Renal pelvis (tissue), 4 donors: ENCODE results near the gene CACNA1C. TPM values are rescaled to one million over a fixed set of nuclear protein-coding genes. Genes with fewer than 3 reads are reported as not detected.
"Not testable (repeated sequence)": the region's sequence is repeated elsewhere in the genome, so short reads cannot be mapped to it uniquely, and the experiment has no call there.

ENCODE experiments used
- DNase-seq: peaks from one replicate; pipeline ENCODE4 v3.0.0-alpha.2; 2013
- polyA plus RNA-seq, 3 donors: library from polyadenylated mRNA; unstranded; fragments of 120-200 nt; gene quantifications; one replicate each; pipeline ENCODE4 v1.2.1, GENCODE V29; 2013; ENCODE audit not compliant: insufficient read length in 3 of 3

The CACNA1C gene
- polyA plus RNA-seq, 3 donors, result 7.1 to 12.2 (median 10.0) TPM

GRCh38 chr12:2483713-2484112, 430.9 kb downstream of the CACNA1C start:
- no peak for DNase-seq

DNA sequence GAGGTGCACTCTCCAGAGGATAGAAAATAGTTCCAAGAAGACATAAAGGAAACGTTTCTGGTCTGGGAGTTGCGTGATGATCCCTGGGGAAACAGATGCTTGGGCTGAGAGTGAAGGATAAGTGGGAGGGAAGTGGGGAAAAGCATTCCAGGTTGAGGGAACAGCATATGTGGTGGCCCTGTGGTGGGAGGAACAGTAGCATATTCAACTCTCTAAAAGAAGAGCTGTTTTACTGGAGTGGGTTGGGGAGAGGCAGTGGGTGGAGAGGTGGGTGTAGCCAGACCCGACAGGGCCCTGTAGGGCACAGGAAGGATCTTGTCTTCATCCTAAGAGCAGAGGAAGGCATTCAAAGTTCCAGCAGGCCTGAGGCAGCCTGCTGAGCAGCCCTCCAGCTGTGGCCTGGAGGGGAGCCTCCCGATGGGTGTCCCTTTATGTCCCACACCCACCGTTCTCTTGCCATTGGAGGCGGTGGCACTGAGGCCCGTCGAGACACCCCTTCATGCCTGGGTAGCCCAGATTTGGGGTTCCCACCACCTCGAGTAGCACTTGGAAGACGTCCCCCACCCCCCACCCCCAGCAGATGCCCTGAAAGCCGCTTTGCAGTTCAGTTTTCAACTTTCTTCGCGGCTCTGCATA, 431.5 kb downstream of the CACNA1C start:
- no peak for DNase-seq

GRCh38 chr12:2485681-2486080, 432.9 kb downstream of the CACNA1C start:
- no peak for DNase-seq

DNA sequence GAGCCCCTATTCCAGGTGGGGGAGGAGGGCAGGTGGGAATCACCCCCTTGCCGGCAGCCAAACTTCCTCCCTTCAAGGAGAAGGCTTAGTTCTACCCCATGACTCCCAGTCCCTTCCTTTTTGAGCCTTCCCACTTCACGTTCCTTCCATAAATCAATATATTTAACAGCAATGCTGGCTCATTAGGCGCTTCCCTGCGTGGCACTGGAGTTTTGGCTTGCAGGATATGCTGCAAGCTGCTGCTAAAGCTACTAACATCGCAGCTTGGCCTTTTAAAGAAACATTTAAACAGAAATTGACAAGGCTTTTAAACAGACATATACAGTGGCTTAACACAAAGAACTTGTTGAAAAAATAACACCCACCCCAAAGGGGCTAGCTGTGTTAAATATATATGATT, 434.0 kb downstream of the CACNA1C start:
- no peak for DNase-seq

- DNase-seq, result no peak
Observed at GRCh38 chr12:2487278-2487677, 434.5 kb downstream of the CACNA1C start.

DNA sequence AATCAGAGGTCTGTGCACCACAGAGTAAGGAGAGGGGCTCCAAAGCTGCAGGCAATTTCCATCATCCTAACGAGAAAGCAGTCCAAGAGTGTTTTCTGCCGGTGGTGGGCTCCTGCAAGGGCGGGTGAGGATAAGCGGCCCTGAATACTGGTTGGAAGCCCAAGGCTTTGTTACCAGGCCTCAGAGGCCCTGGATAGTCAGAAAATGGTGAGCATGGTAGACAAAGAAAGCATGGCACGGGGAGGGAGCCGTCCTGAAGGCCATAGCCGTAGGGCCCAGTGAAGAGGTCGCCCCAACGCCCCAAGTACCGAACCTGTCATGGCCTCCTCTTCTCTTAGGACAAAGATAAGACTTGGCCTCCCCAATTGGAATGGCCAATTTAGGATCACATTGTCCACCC, 435.3 kb downstream of the CACNA1C start:
- DNase-seq, result no peak

DNA sequence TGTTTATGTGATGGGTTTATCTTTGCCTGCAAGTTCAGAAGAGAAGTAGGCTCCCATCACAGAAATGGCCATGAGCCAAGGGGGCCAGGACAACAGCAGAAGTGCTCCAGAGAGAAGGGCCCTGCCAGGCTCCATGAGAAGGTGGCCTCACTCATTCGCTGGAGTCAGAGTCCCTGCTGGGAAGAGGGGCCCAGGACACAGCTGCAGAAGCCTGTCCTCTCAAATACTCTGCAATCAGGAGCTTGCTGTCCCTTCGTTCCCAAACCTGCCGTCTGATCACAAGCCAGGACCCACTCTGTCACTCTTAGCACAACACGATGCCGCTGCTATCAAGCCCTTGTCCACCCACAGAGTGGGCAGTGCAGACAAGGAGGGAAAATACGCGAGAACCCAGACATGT, 435.8 kb downstream of the CACNA1C start:
- DNase-seq, result no peak

DNA sequence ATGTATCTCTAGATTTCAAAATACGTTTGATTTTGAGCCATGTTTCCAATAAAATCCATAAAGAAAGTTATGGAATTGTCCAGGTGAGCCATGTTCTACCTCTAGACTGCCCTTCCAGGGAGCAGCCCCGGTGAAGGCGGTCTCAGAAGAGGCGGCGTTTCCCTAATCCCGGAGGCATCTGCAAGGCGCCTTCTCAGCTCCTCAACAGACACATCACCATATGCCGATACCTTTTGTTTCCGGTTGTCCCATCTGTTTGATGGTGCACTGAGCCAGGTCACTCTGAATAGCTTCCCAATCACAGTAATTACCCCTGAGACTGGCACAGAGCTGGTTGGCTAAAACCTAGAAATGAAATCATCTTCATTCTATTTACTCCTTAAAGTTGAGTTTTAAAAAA, 436.5 kb downstream of the CACNA1C start:
- no peak for DNase-seq

GRCh38 chr12:2490831-2491230, 438.0 kb downstream of the CACNA1C start:
- DNase-seq, result no peak

- not testable (repeated sequence) for DNase-seq
Observed at GRCh38 chr12:2491349-2491748, 438.6 kb downstream of the CACNA1C start.

DNA sequence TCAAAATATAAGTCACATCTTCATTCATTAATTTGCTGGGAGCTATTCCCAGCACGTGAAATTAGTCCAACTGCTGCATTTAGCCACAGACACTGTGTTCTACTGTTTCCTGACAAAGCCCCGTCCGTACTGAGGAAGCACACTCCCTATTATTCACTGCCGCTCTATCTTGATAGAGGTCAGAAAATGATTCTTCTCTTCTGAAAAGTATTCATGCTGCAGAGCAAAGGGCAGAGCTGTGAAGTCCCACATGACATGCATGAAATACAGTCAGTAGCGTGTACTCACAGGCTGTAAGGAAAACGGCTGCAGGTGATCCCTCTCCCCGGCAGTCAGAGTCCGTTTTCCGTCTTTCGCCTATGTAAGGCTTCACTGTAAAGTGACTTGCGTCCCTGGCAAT, 439.4 kb downstream of the CACNA1C start:
- no peak for DNase-seq

- DNase-seq, result no peak
Observed at GRCh38 chr12:2493086-2493485, 440.3 kb downstream of the CACNA1C start.

GRCh38 chr12:2494486-2495192, 441.9 kb downstream of the CACNA1C start:
- no peak for DNase-seq

- DNase-seq, result no peak
Observed at GRCh38 chr12:2495417-2496112, 442.8 kb downstream of the CACNA1C start.

DNA sequence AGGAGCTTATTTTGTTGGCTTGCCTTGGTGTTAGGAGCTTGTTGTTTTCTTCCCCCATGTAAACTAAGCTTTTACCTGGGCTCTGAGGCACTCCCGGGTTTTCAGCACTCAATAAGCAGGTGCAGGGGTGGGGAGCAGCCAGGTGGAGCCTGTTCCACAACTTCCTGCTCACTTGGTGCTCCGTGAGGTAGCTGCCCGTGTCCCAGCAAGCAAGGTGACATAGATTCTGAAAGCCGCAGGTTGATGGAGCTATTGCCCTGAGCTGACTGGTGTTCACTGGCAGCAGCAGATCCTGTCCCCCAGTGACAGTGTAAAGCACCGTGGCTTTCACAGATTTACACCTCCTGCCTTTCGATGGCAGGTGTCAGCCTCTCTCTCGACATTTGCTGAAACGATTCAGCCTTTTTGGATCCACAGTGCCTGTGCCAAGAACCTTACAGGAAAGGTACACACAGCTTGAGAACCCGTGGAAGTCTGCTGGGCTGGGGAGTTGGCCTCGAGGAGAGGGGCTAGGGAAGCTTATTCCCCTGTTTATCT, 446.2 kb downstream of the CACNA1C start:
- DNase-seq, result no peak

DNA sequence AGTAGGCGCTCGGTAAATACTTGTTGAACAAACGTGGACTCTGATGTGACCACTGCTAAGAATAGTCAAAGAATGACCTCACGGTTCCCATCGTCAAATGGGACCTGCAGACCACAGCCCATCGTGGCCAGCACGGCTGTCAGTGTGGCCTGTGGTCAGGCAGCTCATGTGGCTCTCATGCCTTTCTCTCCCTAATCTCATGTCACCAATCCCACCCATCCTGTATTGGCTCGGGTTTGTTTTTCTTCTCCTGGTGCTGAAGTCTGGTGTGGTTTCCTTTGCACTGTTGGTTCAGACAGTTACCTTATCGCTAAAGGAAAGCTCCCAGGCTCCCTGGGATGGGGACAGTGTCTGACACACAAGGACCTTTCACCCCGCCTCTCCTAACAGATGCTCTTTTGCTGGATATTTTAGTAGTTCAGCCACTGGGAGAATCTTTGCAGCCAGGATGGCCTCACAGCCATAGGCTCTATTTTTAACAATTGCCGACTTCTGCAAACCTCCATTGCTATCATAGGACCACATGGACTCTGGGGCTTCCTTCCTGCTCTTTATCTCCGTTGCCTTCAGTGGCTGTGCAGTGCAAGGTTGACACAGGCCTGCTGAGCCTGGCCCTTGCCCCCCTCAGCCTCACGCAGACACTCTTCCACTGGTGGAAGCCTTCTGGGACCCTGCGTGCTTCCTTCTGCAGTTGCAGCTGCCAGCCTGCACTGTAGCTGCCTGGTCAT, 448.8 kb downstream of the CACNA1C start:
- no peak for DNase-seq

DNA sequence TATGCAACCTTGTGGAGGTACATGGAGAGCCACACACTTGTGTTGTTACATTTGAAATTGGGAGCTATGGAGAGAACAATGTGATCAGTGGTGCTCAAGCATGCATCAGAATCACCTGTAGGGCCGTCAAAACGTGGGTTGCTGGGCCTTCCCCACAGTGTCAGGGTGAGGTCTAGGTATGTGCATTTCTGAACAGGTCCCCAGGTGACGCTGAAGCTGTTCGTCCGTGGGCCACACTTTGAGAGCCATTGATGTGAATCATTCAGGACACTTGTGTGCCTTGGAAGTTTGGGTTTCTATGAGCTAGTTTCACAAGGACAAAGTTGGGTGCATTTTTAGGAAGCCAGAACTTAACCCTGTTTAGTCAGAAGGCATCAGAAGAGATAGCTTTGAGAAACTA, 450.2 kb downstream of the CACNA1C start:
- DNase-seq, result no peak

- DNase-seq, result no peak
Observed at GRCh38 chr12:2503762-2504161, 451.0 kb downstream of the CACNA1C start.

DNA sequence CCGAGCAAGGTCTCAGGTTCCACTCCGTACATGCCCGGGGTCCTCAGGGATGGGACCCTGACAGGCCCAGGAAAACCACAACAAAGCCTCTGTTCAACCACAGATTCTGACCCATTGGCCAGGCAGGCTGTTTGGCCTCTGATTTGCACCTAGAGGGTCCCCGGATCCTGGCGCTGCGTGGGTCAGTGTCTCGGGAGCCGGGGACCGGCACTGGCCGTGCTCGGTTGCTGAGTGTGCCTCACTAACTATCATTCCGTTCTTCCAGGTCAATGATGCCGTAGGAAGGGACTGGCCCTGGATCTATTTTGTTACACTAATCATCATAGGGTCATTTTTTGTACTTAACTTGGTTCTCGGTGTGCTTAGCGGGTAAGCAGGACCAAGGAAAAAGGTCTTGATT, 451.8 kb downstream of the CACNA1C start:
- no peak for DNase-seq

- no peak for DNase-seq
Observed at GRCh38 chr12:2507814-2508213, 455.0 kb downstream of the CACNA1C start.

DNA sequence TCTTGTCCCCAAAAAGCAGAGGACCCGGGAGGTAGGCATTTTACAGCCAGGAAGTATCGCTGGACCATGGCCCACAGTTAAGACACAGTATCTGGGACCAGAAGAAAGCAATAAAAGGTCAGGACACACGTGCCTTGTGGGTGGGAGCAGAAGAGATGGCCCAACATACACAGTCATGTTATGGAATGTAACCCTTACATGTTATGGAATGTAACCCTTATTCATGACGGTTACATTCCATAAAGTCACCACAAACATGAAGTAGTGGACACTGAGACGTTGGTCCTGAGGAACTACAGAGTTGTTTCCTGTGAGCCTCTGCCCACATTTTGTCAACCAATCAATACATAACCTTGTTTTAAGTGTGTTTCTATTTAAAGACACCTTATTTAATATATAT, 456.4 kb downstream of the CACNA1C start:
- DNase-seq, result no peak

DNA sequence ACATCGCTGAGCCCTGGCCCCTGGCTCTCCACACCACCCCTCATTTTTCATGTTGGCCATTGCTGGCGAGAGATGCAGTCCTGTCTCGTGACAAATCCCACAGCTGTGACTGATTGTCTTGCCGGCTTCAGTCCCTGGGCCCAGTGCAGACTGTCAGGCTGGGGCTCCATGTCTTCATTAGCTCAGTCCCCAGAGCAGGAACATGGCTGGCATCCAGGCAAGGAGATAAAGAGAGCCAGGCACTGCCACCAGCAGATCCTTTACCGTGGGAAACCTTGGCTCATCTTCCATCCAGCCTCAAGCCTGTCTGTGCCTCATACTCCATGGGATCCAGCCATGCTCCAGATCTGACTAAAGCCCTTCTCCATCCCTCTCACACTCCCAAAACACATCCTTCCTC, 457.3 kb downstream of the CACNA1C start:
- no peak for DNase-seq
